ENCODE measurements around the gene WDFY1. TPM values are rescaled to one million over a fixed set of nuclear protein-coding genes. Genes with fewer than 3 reads are reported as not detected.

The WDFY1 gene
- total and polyA plus RNA-seq, 9 of the 15 experiments (the other 6 are each of a cell fraction or from before 2014, with no cell fraction given): 5.4 to 27.6 (median 17.5) TPM

DNA sequence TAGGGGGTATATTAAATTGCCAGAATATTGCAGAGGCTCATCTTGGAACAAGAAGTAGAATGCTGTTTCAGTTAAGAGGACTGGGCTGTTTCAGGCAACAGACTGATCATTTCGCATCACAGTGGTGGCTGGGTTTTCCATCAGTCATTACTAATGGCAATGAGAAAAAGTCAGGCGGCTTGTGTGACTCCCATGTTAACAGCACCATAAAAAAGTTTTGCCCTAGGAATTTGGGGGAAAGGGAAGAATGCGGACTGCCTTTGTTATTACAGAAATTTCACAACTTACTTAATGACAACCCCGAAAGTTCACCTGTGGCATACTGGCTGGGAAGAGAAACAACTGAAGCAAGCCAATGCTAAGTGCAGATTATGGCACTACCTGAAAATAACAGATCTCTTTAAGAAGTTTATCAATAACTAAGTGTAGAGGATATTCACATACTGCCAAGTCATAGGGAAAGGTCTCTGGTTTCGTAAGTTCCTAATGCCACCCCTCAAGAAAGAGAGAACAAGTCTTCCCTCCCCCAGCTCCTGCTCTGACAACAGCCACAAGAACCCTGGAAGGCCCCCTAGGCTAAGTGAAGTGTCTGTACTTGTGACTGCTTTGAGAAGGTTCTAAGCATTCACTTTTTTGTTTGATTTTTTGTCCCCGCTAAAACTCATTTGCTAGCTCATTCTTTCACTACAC lies 67.3 kb downstream of the WDFY1 start:
- H3K4me1 ChIP-seq (replicated peaks in 1 of 2; ENCODE audit: control insufficient read depth in 2 of 2, insufficient read depth in 2 of 2, low read length in 2 of 2): no peaks in the 10 kb centered on the region
- FAIRE-seq (no peak), DNase-seq (ENCODE audit: extremely low read depth in 1 of 4, low spot score in 3 of 4) (no peak), ATAC-seq (no peak)
- H4K20me1 ChIP-seq (replicated peaks; ENCODE audit: control insufficient read depth, insufficient read depth, low read length): no peaks in the 10 kb centered on the region
- in situ Hi-C loops (cut with MboI) (no loop called here), intact Hi-C loops (cut with micrococcal nuclease) (no loop called here)
- no peak overlapping the region for H3K27ac ChIP-seq (ENCODE audit: extremely low read depth, low read depth, low read length)
- H2AFZ ChIP-seq (ENCODE audit: low read depth, low read length): no peak overlapping the region
- H3K36me3 ChIP-seq (ENCODE audit: control insufficient read depth, insufficient read depth, low read length): peaks cover 22% of the 10 kb centered on the region; the same call in 1 of the 3 replicates
- no peak overlapping the region for H3K9ac ChIP-seq (ENCODE audit: insufficient read depth in 1 of 2, low read depth in 2 of 2, low read length in 2 of 2)
- 87% methylated on average over 5 of the region's 6 CpGs for WGBS (ENCODE audit: insufficient coverage, low coverage, missing lambda C conversion rate)
- TF ChIP-seq NCOA4 (IDR thresholded peaks at IDR 0.05; ENCODE audit: partially characterized antibody): no peak
- TF ChIP-seq MCM2 (IDR thresholded peaks at IDR 0.05; ENCODE audit: low read depth): no peak
- TF ChIP-seq, protein P1, sequence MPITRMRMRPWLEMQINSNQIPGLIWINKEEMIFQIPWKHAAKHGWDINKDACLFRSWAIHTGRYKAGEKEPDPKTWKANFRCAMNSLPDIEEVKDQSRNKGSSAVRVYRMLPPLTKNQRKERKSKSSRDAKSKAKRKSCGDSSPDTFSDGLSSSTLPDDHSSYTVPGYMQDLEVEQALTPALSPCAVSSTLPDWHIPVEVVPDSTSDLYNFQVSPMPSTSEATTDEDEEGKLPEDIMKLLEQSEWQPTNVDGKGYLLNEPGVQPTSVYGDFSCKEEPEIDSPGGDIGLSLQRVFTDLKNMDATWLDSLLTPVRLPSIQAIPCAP (CRISPR knock-in tag; IDR thresholded peaks at IDR 0.05; ENCODE audit: borderline replicate concordance): no peak
- TF ChIP-seq ZNF124 (CRISPR knock-in tag; IDR thresholded peaks at IDR 0.05): no peak
- no peak for TF ChIP-seq ILF3 (IDR thresholded peaks at IDR 0.05; ENCODE audit: borderline replicate concordance)
- H3K9me3 ChIP-seq (replicated peaks; ENCODE audit: control insufficient read depth, insufficient read depth, low read depth, low read length): no peaks in the 10 kb centered on the region
- no peak overlapping the region for H3K4me2 ChIP-seq (ENCODE audit: insufficient read depth, low read length)
- CTCF ChIA-PET (ENCODE audit: low intra/inter-chr PET ratio): no interaction called here
- H3K9me1 ChIP-seq (ENCODE audit: control insufficient read depth, insufficient read depth, low read length): no peaks in the 10 kb centered on the region
- no peaks in the 10 kb centered on the region for H3K27me3 ChIP-seq (ENCODE audit: control insufficient read depth in 2 of 2, insufficient read depth in 2 of 2, low read length in 2 of 2)
- H3K79me2 ChIP-seq (ENCODE audit: control insufficient read depth, insufficient read depth, low read length): no peaks in the 10 kb centered on the region
- no peak overlapping the region for H3K4me3 ChIP-seq
- BruUV-seq (replicated peaks): no TSS peak
- POLR2A ChIA-PET: interaction anchor here (0.7 kb wide), 1 partner anchor 22 kb away, joined by 3 read pairs; no protein-coding TSS in a partner anchor

All from K562 (cell line).